Limb (tissue), 2 donors: ENCODE data around the gene GDI1.
"Not testable (repeated sequence)": the region's sequence is repeated elsewhere in the genome, so short reads cannot be mapped to it uniquely, and the experiment has no call there.

Experiments
- DNase-seq, 2 donors: peaks; one replicate each; pipeline ENCODE4 v3.0.0-alpha.2; 2016; ENCODE audit errors: extremely low spot score in 2 of 2

Gene GDI1

DNA sequence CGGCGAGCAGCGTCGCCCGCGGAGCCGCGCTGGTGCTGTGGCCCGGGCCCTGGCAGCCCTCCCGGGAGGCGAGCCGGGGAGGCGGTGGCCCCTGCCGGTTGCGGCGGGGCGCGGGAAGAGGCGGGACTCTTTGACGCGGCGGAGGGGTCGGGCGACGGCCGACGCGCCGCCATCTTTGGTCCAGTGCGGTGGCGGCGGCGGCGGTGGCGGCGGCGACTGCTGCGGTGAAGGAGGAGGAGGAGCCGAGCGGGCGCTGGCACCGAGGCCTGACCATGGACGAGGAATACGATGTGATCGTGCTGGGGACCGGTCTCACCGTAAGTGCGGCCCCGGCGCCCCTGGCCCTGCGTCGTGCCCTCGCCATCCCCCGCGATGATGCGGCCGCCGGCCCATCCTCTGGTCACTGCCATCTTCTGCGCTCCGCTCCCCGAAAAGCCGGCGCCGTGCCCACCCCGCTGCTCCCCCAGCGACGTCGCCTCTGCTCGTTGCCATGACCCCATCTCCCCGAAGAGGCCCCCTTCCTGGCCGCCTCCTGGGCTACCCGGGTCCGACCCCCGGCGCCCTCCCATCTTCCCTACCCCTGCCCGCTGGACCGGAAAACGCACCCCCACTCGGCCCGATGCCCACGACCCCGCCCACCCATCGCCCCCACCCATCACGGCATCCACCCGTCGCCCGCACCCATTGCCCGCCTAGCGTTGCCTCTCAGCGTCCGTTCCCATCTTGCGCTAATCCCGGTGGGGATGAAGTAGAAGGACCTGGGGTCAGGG, at the start of gene GDI1:
TSS of gene GDI1 (plus strand) at position 172 of the 770 bp plus-strand sequence. CDS start at position 273, 101 bp downstream.
- peak in 1 of 2 donors; percentile 73 for DNase-seq

DNA sequence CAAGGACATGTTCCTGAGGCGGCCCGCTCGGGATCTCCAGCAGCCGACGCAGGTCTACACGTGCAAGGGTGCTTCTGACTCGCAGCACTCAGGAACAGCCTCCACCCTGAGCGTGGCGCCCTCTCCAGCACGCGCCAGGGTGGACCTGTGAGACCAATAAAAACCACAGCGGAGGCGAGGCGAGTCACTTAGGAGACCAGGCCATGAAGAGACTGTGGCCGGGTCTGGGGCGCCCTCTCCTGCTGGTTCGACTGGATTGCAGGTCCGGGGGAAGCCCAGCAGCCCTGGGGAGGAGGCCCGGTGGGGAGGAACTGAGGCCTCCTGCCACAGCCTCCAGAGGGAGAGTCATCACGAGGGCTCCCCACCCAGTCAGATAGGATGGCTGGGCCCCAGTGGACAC, 48.9 kb upstream of the GDI1 start:
- not testable (repeated sequence) for DNase-seq

DNA sequence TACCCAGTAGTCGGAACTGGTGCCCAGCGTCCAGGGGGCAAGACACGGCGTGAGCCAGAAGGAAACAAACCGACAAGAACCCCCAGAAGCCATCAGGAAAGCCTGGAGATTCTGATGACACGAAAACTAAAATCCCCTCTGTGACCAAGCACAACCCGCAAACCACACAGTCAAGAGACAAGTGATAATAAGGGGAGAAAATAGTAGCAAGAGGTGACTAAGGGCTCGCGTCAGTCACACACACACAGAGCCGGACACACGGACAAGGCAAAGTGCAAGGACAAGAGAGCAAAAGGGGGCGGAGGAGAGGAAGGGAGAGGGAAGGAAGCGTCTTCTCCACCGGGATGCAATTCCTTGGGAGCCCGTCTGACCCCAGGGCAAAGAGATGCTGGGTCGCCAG, 48.3 kb upstream of the GDI1 start:
- not testable (repeated sequence) for DNase-seq

DNA sequence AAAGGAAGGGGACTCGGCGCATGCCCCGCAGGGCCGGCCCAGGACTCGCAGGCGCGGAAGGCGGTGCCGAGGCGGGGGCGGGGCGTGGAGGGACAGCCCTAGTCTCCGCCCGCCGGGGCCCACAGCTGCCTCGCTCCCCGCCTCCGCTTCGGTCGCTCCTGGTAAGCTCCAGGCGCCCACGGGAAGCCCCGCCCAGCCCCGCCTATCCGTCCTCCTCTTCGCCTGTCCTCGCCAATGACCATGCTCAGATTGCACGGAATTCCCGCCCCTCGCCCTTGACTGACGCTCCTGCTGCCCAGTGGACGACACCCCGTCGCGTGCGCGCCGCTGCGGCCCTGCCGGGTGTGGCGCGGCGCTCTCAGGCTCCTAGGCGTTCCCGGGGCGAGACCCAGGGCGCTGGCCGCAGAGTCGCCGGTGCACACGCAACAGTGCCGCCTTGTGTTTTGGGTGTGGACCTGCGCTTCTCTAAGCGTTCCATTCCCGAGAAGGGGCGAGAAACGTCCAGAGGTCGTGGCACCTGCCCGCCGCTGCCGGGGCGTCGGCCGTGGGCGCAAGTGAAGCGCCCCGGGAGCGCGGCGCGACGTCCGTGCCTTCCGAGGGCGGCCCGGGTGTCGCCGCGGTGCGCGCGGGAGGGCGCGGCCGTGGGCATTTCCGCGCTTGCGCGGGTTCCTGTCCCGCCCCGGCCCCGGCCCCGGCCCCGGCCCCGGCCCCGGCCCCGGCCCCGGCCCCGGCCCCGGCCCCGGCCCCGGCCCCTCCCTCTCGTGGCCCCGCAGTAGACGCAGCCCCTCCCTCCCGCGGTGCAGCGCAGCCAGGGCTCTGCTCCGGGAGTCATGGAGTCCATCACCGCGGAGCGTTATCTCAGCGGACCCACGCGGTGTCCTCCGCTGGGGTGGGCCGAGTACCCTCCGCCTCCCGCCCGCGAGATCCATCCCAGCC, 46.9 kb upstream of the GDI1 start:
- DNase-seq, result not testable (repeated sequence)

DNA sequence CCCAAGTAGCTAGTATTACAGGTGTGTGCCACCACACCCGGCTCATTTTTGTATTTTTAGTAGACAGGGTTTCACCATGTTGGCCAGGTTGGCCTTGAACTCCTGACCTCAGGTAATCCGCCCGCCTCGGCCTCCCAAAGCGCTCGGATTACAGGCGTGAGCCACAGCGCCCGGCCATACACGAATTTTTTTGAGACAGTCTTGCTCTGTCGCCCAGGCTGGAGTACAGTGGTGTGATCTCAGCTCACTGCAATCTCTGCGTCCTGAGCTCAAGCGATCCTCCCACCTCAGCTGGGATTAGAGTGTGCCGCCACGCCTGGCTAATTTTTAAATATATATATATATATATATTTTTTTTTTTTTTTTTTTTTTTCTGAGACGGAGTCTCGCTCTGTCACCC, 40.6 kb upstream of the GDI1 start:
- not testable (repeated sequence) for DNase-seq

DNA sequence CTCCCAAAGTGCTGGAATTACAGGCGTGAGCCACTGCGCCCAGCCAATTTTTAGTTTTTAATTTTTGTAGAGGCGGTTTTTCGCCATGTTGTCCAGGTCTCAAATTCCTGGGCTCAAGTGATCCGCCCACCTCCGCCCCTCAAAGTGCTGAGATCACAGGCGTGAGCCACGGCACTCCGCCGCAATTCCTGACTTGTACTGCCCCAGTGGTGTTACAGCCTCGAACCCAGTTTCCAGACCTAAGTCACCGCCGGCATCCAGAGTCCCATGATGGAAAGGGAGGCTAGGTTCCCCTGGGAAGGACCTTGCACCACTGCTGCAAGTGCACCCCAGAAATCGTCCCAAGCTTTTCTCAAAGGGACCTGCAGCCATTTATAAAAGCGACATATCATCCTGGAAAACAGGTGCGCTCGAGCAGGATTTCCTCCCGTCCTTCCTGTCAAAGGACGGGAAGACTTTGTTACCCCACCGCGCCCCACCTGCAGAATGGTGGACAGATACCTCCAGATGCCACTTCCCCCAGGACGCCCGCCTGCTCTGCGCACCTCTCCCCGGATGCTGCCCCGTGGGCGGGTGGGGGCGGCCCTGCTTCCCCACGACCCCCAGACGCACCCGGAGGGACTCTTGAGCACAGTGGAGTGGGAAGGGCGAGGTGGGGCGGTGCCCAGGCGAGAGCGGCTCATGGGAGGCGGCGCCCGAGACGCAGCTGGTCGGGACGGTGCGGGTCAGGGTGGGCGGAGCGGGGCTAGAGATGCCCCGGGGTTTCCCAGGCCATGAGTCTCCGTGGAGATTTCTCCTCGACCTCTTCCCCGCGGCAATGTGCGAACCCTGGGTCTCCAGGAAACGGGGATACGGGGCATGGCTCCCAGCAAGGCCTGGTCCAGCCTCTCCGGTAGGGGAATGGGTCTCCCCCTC, 39.7 kb upstream of the GDI1 start:
- DNase-seq, result peak in 1 of 2 donors; percentile 79

DNA sequence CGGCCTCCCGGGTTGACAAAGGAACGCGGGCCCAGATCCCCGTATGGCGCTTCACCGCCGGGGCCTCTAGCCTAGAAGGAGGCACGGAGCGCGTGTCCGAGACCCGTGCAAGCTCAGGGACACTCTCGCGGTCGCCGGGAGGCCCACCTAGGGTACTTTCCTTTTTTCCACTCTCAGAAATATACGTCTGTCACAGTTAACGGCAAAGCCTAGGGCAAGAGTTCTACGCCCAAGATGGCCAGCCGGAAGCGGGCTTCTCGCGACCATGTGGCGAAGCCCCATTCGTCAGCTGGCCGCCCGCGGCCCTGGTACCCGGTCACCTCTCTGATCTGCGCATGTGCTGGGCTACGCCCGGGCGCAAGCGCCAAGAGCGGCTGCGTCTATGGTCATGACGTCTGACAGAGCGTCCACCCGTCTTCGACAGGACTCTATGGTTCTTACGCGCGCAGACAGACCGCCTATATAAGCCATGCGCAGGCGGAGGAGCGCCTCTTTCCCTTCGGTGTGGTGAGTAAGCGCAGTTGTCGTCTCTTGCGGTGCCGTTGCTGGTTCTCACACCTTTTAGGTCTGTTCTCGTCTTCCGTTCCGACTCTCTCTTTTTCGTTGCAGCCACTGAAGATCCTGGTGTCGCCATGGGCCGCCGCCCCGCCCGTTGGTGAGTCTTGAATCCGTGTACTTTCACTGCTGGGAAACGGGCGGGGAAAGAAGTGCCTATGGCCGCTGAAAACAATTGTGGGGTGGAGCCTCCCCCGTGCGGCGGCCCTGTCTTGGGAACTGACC, 38.9 kb upstream of the GDI1 start, which contains the start of gene RPL10:
TSS of gene RPL10 (plus strand) at position 490 of the 780 bp plus-strand sequence. CDS start at position 633, 143 bp downstream.
- peak; percentile 92 to 95 for DNase-seq

DNA sequence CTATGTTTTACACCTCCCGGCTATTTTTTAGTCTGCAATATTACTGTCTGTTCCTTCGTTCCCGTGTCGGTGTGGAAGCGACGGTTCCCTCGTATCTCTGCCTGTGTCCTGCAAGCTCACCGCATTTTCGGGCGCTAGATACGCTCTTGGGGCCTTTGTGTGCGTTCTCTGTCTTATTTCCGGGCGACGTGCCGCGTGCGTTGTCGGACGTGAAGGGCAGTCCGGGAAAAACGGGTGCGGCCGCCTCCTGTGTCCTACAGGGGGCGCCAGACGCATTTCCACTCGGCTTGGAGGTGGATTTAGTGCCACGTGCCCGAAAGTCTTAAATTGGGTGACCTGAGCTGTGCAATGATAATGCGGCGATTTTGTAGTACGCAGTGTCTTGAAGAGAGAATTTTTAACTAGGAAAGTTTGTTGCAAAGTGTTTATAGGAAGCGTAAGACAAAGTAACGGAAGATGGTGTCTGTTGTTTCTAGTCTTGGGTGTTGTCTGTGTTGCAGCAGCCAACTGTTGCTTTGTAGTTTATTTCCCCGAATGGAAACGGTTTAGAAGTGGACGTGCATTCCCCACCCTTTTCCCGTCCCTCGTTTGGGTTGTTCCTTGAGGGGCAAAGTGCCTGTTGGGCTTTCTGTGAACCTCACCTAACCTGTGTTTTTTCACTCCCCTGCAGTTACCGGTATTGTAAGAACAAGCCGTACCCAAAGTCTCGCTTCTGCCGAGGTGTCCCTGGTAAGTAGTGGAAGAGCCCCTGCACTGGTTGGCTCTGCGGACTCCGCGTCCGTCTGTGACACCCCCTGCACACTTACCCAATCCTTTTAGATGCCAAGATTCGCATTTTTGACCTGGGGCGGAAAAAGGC, 38.1 kb upstream of the GDI1 start:
- DNase-seq, result peak; percentile 67 to 86

DNA sequence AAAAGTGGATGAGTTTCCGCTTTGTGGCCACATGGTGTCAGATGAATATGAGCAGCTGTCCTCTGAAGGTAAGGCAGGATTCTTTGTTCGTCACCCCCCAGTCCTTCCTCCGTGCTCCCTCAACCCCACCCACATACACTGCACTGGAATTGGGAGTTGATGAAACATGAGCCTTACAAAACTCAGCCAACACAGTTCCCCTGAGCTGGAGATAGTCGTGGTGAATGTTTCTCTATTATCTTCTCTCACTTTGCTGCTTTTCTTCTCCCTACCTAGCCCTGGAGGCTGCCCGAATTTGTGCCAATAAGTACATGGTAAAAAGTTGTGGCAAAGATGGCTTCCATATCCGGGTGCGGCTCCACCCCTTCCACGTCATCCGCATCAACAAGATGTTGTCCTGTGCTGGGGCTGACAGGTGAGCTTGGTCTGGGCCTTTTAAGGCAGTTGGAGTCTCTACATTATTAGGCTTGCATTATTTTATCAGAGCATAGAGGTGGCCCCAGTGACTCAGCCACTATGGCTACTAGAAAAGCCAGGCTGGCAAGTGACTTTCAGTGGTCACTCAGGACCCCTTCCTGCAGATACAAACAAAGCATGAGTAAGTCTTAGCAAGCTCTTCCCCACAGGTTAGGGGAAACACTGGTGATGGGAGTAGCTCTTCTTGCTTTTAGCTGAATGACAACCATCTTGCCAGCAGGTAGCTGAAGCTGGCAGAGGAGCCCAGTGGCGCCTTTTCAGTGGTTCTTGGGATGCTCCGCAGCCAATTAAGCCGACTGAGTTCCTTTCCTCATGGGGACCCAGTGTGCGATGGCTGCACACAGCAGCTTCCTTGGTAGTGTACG, 37.2 kb upstream of the GDI1 start:
- DNase-seq, result no peak

DNA sequence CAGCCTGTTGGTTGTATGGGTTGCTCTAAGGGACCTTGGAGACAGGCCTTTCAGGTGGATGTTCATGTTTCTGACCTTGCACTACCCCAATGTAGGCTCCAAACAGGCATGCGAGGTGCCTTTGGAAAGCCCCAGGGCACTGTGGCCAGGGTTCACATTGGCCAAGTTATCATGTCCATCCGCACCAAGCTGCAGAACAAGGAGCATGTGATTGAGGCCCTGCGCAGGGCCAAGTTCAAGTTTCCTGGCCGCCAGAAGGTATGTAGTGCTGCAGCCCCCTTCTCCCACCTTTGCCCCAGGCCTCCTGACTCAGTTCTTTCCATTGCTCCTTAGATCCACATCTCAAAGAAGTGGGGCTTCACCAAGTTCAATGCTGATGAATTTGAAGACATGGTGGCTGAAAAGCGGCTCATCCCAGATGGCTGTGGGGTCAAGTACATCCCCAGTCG, 36.6 kb upstream of the GDI1 start:
- not testable (repeated sequence) for DNase-seq

DNA sequence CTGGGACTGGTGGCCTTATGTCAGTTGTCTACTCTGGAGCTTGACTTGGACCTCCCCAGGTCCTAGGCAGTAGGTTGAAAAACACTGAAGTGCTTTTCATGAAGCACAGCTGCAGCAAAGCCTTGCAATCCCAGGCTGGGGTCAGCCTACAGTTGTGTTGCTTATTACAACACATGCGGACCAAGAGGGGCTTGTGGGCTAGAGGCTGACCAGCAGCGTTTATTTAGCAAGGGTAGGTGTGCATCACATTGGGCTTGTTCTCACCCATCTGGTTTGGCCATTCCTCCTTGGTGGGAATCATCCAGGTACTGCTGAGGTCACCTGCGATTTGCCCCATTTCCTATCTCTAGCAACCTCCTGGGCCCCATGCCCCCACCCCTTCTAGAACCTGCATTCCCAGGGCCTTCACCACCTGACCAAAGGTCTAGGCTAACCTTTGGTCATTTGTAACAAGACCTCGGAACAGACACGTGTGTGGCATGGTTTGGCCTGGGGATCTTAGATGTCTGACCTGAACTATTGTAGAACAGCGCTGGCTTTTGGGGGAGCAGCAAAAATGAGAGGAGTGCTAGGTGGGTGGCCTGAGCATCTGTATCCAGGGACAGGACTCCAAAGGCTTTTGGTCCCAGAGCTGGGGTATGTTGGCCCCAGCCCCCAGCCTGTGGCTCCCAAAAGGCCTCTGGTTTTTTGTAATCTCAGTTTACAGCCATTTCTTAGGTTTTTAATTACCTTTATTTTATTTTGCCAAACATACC, 35.7 kb upstream of the GDI1 start:
- no peak for DNase-seq

DNA sequence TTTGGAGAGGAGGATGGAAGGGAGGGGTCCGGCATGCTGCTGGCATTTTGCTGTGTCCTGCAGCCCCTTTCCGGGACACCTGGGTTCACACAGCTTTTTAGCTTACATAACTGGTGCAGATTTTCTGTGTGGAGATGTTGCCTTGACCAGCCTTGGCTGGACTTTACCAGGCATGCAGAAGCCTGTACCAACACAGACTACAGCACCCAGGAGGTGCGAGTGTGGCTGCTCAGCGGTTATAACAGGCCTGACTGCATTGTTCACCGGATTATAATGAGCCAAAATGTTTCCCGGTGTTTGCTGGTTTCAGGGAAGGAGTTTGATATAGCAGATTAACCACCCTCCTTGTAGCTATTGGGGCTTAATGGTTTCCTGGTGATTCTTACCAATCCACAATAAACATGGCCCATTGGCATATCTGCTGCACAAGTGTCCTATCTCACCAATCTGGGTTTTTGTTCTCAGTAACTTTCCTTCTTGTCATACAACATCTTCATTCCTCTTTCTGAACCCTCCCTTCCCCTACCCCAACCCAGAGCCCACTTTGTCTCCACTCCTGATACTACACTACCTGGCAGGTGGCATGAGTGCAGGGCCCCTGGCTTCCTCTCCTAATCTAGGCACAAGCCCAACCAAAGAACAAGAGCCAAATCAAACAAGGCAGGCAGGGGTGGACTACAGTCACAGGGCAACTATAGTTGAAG, 34.9 kb upstream of the GDI1 start:
- DNase-seq, result no peak

DNA sequence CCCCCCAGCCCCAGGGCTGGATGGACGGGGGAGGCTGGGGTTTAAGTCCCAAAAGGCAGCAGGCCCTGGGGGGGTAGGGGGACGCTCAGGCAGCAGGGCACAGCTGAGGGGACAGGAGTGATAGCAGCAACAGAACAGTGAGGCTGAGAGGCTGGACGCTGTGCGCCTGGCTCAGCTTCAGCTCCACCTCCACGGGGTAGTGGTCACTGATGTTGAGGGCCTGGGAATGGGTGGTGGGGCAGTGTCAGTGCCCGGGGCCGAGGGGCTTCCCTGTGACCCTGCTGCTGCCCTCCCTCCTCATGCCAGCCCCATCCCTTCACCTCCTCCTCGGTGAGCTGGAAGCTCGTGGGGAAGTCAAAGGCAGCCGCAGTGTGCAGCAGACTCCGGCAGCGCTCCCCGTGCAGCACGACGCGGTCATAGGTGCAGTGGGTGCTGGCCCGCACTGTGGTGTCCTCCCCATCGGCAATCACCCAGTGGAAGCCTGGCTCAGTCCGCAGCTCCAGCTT, 34.3 kb upstream of the GDI1 start:
- DNase-seq, result no peak

DNA sequence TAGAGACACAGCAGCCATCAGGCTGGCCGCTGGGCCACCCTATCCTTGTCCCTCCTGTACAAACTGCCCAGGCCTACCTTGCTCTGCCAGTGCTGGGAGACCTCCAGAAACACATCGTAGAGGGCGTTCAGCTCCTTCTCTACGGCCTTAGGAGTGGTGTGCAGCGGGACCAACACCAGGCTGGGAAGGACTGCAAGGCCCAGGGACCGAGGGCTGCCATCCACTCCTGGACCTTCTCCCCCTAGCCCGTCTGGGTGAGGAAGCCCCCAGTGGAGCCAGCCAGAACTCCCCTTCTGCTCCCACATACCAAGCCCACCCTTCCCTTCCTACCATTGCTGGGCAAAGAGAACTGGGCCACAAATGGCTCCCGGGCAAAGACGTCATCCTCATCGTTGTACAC, 33.8 kb upstream of the GDI1 start:
- no peak for DNase-seq

DNA sequence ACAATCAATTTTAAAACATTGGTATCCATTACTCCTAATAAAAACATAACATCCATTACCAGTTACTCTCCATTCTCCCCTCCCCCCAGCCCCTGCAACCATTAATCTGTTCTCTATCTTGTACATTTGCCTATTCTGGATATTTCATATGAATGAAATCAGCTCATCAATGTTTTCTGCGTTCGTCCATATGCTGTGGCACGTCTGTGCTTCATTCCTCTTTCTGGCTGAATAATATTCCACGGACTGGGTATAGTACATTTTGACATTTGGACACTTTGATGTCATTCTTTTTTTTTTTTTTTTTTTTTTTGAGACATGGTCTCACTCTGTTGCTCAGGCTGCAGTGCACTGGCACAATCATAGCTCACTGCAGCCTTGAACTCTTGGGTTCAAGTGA, 33.1 kb upstream of the GDI1 start:
- no peak for DNase-seq

DNA sequence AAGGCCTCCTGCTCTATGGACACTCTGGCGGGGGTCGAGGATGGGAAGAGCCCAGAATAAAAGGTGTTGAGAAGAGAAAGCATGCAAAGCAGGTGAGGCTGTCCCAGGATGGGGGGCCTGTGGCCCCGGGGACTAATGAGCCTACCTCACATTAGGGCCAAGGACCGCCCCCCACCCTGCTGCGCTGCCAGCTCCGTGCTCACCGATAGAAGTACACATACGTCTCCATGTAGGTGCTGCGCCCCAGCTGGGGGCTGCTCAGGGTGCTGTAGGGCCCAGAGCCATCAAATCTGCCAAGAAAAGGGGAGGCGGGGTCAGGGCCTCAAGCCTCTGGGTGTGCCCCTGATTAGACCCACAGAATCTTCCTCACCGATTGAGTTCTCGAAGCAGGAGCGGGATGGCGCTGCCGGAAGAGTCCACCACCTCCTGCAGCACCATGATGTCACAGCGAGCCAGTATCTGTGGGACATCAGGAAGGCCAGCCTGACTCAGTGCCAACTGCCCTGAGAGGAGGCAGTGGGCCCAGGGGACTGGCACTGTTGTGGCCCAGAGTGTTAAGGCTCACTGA, 32.2 kb upstream of the GDI1 start:
- DNase-seq, result no peak
